AG09309 (cell line): Measurements from ENCODE around the gene MIA.

Experiments used
- DNase-seq: peaks from one replicate; pipeline ENCODE4 v3.0.0-alpha.2; 2010; ENCODE audit warnings: low read depth
- H3K4me3 ChIP-seq: 2 replicates; pipeline ENCODE4 v1.5.1; 2011; ENCODE audit warnings: mild to moderate bottlenecking, low read depth, low read length, moderate library complexity; ENCODE audit not compliant: control insufficient read depth
- CTCF ChIP-seq: IDR thresholded peaks from 2 replicates; pipeline ENCODE4 v1.5.1; 2011; ENCODE audit warnings: mild to moderate bottlenecking, low read depth, low read length, inconsistent platforms; ENCODE audit not compliant: insufficient read depth, control insufficient read depth; ENCODE audit errors: missing control alignments

The MIA gene

GRCh38 chr19:40739030-40739839 lies 36.1 kb upstream of the MIA start:
- no peak overlapping the region for H3K4me3 ChIP-seq
- no peak for DNase-seq
- TF ChIP-seq CTCF, result no peak

GRCh38 chr19:40739871-40740703 lies 35.2 kb upstream of the MIA start:
- no peak for DNase-seq
- TF ChIP-seq CTCF, result no peak
- H3K4me3 ChIP-seq, result no peak overlapping the region

- peak; percentile 53 for DNase-seq
- no peak for TF ChIP-seq CTCF
- no peak overlapping the region for H3K4me3 ChIP-seq
These were observed 34.6 kb upstream of the MIA start for GRCh38 chr19:40740747-40741146.

- H3K4me3 ChIP-seq, result no peak overlapping the region
- no peak for TF ChIP-seq CTCF
- no peak for DNase-seq
These were observed 33.6 kb upstream of the MIA start for GRCh38 chr19:40741527-40742390.

GRCh38 chr19:40742477-40742876 lies 32.8 kb upstream of the MIA start:
- H3K4me3 ChIP-seq, result no peak overlapping the region
- TF ChIP-seq CTCF, result no peak
- no peak for DNase-seq

- no peak for TF ChIP-seq CTCF
- no peak for DNase-seq
- H3K4me3 ChIP-seq, result no peak overlapping the region
These were observed 32.4 kb upstream of the MIA start for GRCh38 chr19:40742886-40743285.
